GM21515 (cell line): ENCODE results near the gene LRRC26.

Source experiments
- ATAC-seq: cut with Tn5 transposase; IDR thresholded peaks from one replicate; pipeline ENCODE4 v1.9.1; 2021; ENCODE audit not compliant: unreplicated experiment

The LRRC26 gene

DNA sequence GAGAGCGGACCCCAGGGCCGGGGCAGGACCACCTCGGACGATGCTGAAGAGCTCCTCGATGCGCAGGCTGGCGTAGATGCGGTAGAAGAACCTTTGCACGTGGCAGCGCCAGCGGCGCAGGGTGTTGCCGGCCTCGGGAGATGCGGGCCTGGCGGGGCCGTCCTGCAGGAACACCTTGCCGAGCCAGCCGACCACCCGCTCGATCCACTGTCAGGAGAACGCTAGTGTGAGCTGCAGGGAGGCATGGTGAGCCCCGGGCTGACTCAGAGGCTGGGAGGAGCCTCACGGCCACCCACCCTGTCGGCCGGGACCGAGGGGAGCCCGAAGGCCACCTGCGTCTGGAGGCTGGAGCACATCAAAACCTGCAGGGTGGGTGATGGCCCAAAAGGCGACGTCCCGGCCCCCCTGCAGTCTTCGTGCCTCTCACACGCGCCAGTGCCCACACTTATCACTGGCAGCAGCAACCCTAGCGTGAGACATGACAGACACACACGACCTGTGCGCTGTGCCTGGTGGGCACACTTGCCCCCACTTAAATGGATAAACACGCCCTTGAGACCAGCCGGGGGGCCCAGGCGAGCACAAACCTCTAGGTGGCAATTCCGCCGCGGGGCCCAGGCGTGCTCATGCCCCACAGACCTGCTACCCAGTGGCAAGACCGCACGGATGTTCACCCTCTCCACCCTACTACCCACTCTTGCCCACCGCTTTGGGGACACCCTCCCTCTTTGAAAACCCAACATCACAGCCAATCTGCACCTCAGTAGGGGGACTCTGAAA is 15.2 kb upstream of the LRRC26 start:
- no peak for ATAC-seq

DNA sequence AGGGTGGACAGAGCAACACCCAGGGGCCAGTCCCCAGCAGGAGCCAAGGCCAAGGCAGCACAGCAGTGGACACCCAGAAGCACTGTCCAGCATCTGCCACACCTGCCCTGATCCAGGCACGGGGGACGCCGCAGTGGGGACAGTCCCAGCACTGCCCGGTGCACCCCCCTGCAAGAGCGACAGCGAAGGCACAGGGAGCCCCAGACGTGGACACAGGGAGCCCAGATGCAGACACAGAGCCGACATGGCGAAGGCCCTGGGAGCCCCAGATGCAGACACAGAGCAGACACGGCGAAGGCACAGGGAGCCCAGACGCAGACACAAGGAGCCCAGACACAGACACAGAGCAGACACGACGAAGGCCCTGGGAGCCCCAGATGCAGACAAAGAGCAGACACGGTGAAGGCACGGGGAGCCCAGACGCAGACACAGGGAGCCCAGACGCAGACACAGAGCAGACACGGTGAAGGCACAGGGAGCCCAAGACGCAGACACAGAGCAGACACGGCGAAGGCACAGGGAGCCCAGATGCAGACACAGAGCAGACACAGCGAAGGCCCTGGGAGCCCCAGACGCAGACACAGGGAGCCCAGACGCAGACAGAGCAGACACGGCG is 14.2 kb upstream of the LRRC26 start:
- no peak for ATAC-seq

DNA sequence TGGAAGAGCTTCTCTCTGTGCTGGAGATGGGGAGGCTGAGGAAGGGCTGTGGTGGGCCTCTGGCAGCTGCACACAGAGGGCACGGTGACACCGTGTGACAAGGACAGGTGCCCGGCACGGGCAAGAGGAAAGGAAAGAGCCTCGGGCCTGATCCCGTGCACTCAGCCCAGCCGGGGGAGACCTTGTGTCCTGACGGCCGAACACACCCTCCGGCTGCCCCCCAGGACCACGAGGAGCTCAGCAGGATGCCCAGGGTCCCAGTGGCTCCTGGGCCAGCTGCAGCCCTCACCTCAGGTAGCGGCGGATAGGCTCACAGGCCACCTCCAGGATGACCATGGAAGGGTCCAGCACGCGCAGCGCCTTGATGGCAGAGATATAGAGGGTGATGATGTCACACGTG is 13.0 kb upstream of the LRRC26 start:
- no peak for ATAC-seq

DNA sequence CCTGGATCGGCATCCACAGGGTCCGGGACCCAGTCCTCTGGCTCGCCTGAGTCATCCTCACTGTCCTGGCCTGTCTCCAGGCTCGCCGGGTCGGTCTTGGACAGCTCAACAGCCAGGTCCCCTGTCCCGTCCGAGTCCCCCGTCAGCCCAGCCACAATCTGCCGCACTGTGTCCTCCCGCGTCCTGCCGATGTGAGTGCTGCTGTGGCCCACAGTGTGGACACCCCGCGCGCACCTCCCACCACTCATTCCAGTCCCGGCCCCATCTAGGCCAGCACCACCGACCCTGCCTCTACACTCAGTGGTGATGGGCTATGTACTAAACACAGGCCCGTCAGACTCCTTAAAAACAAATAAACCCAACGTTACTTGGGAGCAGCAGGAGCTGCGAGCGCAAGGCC is 11.8 kb upstream of the LRRC26 start:
- no peak for ATAC-seq

DNA sequence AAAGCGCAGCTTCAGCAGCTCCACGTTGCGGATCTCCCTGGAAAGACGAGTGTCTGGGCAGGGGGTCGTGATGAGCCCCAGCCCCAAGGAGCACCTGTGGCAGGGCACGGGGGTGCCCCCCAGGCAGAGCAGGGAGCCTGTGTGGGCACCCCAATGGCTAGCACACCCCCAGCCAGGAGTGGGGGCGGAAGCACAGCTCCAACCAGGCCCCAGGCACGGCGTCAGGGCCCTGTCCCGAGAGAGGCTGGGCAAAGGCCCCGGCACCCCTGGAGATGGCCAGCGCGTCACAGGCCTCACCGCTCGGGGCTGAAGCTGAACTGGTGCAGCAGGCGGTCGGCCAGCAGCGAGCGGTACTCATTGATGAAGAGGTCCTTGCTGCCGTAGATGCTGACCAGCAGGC is 10.6 kb upstream of the LRRC26 start:
- ATAC-seq, result no peak

DNA sequence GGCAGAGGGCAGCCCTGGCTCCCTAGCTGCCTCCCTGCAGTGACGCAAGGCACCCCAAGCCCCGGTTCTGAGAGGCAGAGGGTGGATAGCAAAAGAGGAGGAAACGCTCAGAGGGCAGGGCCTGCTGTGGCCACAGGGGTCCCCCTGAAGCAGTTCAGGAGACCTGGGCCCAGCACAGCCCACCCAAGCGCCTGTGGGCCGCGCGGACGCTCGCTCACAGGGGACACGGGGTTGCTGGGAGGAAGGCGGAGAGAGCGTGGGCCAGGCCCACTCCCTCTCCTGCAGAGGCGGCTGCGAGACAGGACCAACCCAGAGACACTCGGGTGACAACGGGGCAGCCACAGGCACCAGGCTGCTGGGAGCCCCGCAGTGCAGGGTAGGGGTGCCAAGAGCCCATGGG is 9.9 kb upstream of the LRRC26 start:
- no peak for ATAC-seq

DNA sequence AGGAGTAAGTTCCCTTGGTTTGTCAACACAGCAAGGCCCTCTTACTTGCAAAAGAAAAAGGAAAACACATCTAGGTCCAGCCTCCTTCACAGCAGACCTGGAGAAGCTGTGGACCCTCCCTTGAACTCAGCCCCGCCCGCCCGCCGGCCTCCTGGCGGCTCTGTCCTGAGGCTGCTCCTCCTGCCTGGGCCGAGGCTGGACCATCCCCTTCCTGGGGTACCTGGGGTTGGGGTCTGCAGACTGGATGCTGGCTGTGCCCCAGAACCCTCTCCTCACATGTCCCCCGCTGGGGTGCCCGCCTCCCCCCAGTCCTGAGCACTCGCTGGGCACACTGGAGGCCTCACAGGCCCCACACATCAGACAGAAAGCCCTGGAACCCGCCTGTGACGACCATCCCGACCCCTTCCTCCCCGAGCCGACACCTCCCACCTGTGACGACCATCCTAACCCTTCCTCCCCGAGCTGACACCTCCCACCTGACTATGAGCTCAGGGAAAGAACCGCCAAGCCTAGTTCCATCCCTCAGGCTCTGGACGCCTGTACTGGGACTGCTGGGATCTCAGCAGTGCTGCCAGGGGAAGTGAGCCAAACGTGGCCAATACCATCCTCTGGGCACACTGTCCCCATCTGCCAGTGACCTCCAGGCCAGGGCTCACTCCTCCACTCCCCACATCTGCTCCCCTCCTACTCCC is 9.2 kb upstream of the LRRC26 start:
- no peak for ATAC-seq

DNA sequence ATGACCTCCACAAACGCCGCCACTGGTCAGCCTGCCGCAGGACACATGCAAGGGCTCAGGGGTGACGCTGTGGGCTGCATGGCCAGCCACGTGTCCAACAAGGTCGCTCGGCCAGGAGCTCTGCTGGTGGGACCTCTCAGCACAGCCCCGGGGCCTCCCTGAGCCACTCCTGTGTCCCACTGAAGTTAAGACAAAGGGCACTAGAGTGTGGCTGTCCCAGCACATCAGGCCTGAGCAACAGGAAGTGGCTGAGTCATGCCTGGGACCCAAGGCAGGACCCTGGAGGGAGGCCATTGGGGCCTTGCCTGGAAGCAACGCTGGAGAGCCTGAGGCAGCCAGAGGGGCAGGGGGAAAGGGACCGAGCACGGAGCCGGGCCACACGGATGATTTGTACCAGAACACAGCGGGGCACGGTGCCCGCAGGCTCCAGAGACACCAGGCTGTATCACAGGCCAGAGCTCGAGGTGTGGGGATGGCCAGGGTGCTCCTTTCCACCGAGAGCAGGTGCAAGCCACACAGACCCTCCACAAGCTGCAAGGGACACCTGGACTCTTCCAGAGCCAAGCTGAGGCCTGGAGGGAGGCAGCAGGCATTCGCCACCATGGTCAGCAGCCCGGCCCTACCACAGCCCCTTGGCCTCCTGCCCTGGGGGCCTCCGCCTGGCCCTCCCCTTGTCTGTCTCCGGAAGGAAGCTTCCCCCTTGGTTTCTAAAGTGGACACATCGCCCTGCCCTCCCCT is 8.5 kb upstream of the LRRC26 start:
- ATAC-seq, result no peak

DNA sequence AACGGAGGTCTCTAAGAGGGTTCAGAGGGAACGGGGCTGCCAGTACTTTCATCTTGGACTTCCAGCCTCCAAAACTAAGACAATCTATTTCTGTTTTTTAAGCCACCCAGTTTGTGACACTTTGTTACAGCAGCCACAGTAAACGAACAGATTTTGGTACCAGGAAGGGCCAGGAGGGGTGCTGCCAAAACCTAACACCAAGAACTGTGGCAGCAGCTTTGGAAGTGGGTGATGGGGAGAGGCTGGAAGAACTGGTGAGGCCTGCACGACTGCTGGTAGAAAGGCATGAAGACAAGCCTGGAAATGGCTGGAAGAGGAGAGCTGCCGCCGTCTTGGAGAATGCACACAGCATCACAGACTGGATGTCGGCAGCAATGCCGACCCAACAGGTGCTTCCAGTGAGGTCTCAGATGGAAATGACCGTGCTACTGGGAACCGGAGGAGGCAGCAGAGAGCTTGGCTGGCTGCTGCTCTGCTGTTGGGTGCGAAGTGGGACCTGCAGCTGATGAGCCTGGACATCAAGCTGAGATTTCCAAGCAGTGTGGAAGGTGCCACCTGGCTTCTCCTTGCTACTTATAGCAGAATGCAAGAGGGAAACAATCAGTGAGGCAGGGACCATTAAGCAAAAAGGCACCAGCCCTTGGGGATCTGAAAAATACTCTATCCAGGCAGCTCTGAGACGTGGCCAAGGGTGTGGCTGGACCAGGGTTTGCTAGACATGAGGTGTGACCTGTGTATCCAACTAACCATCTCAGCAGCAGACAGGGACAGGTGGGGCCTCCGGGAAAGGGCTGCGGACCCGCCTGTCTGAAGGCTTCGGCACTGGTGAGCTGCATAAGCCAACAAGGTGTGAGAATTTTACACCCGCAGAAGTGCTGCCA is 6.7 kb upstream of the LRRC26 start:
- ATAC-seq, result no peak

DNA sequence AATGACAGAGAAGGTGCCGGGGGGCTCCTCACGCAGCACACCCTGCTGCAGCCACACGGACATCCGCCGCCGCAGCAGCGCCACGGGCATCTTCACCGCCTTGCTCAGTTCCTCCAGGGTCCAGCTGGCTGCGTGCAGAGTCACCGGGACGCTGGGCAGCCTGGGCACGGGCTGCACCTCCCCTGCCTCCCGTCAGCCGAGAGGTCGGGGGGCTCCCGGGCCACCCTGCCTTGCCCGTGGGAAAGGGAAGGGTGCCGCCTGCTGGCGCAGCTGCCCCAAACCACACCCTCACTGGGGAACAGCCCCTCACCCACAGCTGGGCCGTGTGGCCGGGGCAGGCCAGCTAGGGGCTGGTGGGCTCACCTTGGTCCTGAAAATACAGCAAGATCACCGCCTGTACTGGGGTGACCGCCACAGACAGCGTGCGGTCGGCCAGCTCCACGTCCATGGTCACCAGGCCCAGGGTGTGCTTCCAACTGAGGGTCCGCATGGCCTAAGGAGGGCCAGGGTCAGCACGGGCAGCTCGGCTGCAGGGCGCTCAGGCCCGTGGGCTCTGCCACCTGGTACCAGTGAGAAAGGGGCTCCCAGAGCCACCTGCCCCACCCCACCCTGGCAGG is 5.6 kb upstream of the LRRC26 start:
- no peak for ATAC-seq

DNA sequence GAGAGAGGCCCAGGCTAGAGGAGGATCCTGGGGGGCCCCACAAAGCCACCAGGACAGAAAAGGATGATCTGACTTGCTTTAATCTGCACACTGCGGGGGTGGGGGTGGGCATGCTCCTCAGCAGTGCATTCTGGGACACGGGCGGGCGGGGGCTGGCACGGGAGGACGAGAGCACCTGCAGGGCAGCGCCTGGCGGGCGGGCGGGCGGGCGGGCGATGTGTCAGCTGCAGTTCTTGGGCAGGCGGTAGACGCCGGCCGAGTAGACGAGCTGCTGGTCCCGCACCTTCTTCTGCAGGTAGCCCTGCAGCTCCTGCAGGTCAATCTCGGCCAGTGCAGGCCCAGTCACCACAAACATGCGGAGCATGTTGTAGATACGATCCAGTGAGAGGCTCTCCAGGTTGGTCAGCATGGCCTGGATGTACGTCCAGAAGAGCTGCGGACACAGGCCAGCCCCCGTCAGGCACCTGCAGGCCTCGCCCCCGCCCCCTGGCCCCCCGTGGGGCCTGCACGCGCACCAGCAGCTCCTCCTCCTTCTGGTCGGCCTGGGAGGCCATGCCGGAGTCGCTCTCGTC is 5.0 kb upstream of the LRRC26 start:
- ATAC-seq, result no peak

DNA sequence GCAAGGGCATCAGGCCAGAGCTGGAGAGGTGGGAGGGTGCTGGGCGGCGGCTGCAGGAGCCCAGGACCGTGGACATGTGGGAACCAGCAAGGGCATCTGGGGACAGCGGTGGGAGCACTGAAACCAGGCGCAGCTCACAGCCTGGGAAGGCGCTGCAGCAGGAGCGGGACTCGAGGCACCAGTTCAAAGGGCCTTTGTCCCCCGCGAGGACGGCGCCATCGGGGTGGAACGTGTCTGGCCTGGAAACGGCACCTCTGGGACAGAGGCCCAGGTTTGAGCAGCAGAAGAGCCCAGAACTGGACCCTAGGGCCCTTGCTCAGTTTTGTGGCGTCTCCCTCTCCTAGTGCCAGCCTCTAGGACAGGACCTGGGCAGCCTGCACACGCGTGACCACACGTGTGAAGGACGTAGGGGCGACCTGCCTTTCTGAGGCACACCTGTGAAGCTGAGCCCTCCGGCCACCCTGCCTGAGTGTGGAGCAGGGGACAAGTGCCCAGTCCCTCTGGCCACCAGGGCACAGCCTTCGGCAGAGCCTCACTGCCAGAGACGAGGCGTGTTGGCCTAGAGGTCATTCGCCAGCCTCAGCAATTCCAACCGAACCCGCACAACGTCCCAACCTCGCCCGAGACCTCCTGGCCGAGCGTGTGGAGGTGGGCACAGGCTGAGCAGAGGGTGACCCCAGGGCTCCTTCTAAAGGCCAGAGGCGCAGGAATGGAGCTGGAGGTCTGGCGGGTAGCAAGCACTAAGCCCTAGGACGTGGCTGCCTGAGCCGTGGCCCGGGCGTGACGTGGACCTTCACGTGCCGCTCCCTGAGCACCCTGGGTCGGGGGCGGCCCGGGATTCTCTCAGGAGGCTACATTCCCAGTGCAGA is 4.2 kb upstream of the LRRC26 start:
- ATAC-seq, result no peak

DNA sequence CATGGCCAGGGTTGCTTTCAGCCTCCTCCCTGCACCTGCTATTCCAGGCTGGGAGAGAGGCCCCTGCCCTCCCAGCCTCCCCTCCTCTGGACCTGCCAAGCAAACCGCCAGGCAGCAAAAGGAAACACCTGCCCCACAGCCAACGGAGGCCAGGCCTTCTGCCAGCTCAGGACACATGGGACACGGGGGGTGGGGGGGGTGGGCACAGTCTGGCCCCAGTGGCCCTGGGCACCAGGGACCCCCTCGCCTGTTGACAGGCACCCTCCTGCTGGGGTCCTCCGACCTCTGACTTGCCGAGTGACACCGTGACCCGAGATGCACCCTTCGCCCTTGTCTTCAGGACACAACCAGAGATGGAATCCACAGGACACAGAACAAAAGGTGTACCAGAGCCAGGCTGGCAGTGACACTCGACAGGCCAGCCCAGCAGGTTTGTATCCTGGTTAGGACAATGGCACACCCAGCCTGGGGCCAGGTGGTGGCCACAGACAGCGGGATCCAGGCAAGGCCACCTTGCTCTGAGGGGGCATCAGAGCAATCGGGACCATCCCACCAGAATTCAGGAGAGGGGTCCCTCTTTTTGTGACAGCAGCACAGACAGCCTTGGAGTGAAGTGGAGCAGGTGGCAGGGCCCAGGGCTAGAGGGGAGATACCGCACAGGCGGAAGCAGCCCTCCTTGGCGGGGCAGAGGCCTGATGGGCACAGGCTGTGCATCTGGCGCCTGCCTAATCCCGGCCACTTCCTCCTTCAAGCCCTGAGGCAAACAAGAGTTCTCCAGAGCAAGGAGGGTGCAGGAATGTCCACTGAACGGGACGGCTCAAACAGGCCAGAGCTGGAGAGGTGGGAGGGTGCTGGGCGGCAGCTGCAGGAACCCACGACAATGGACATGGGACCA is 3.3 kb upstream of the LRRC26 start:
- ATAC-seq, result no peak

DNA sequence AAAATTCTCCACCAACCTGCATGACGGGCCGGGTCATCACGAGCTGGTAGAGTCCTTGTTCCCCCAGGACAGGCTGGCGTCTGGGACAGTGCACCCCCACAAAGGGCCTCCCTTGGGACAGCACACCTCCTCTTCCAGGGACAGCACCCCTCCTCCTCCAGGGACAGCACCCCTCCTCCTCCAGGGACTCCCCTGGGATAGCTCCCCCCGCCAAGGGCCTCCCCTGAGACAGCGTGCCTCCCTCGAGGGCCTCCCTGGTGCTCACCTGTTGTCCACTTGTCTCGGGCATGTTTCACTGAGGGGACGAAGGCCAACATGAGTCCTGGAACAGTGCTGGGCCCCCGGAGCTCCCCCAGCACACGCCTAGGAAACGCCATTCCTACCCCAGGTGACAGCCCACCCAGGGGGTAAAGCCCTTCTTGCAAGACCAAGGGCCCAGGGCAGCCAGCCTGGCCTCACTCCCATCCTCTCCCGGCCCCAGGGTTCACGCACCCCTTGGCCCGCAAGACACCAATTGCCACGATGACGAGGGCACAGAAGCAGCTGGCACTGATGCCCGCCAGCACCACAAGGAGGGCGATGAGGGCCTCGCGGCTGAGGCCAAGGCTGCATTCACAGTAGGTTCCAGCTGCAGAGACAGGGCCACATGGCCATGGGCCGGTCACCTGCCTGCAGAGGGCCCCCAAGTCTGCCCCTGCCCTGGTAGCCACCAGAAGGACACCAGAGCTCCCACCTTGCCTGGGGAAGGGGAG is 1.5 kb upstream of the LRRC26 start:
- no peak for ATAC-seq

DNA sequence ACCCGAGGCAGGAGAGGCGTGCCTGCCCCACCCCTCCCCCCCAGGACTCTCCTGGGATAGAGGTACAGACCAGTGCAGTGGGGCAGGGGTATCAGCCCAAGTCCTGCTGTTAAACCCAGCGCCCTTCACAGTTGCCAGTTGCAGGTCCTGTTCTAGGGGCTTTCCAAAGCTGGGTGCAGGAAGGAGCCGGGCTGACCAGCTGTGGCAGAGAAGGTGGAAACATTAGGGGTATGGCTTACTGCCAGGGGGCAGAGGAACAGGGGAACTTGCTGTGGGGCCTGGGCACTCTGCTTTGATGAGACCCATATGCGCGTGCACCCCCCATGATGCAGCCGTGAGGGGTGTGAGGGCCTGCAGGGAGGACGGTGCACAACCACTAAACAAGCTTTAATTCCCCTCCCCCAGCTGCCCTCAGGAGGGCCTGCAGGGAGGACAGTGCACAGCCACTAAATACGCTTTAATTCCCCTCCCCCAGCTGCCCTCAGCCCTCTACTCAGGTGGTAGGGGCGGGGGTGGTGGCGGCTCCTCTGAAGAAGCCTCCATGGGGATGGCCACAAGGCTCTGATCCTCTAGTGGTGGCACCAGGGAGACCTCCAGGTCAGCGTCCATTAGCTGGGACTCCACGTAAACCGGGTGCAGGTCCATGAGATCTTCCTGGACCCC is 766 bp upstream of the LRRC26 start:
- no peak for ATAC-seq
